HG02973 (cell line): ENCODE data around the gene SLC2A4.
"Not testable (repeated sequence)": the region's sequence is repeated elsewhere in the genome, so short reads cannot be mapped to it uniquely, and the experiment has no call there.

Experiments
- ATAC-seq: cut with Tn5 transposase; IDR thresholded peaks from one replicate; pipeline ENCODE4 v1.9.1; 2021; ENCODE audit warnings: moderate library complexity; ENCODE audit not compliant: unreplicated experiment

The SLC2A4 gene

GRCh38 chr17:7322520-7323194 lies 41.1 kb downstream of the SLC2A4 start:
- ATAC-seq = no peak

- ATAC-seq = no peak
Measured at GRCh38 chr17:7323731-7324437, 42.4 kb downstream of the SLC2A4 start.

GRCh38 chr17:7324438-7324779 lies 42.9 kb downstream of the SLC2A4 start:
- no peak for ATAC-seq

- no peak for ATAC-seq
Measured at GRCh38 chr17:7325031-7325528, 43.6 kb downstream of the SLC2A4 start.

- no peak for ATAC-seq
Measured at GRCh38 chr17:7326186-7326585, 44.7 kb downstream of the SLC2A4 start.

GRCh38 chr17:7327056-7327455 lies 45.5 kb downstream of the SLC2A4 start:
- ATAC-seq = no peak

GRCh38 chr17:7327501-7327900 lies 46.0 kb downstream of the SLC2A4 start:
- ATAC-seq = no peak

- no peak for ATAC-seq
Measured at GRCh38 chr17:7328009-7328408, 46.5 kb downstream of the SLC2A4 start.

GRCh38 chr17:7328840-7329373 lies 47.4 kb downstream of the SLC2A4 start, which contains the start of gene NEURL4:
NEURL4 (minus strand) TSS chr17:7329335; CDS start chr17:7329312, 23 bp downstream.
- ATAC-seq = no peak

- ATAC-seq = peak; percentile 58
Measured at GRCh38 chr17:7329374-7329996, 48.0 kb downstream of the SLC2A4 start.

GRCh38 chr17:7329997-7330637 lies 48.6 kb downstream of the SLC2A4 start:
- peak; percentile 33 for ATAC-seq

GRCh38 chr17:7330638-7331015 lies 49.1 kb downstream of the SLC2A4 start:
- no peak for ATAC-seq

- ATAC-seq = no peak
Measured at GRCh38 chr17:7332111-7332510, 50.6 kb downstream of the SLC2A4 start.

GRCh38 chr17:7332600-7333069 lies 51.1 kb downstream of the SLC2A4 start:
- not testable (repeated sequence) for ATAC-seq

GRCh38 chr17:7334938-7335538 lies 53.5 kb downstream of the SLC2A4 start:
- ATAC-seq = no peak

GRCh38 chr17:7335765-7336164 lies 54.2 kb downstream of the SLC2A4 start:
- ATAC-seq = not testable (repeated sequence)

- ATAC-seq = peak; percentile 62
Measured at GRCh38 chr17:7336240-7337175, 55.0 kb downstream of the SLC2A4 start, which contains the start of gene ACAP1. ACAP1 (plus strand) TSS chr17:7336529; CDS start chr17:7336735, 206 bp downstream.

- ATAC-seq = not testable (repeated sequence)
Measured at GRCh38 chr17:7337600-7337999, 56.1 kb downstream of the SLC2A4 start.
